ENCODE measurements around the gene MAPK10. TPM values are rescaled to one million over a fixed set of nuclear protein-coding genes. Genes with fewer than 3 reads are reported as not detected.

Gene MAPK10
- total RNA-seq, 1 donor from 2014 or later, result 30.7 TPM

DNA sequence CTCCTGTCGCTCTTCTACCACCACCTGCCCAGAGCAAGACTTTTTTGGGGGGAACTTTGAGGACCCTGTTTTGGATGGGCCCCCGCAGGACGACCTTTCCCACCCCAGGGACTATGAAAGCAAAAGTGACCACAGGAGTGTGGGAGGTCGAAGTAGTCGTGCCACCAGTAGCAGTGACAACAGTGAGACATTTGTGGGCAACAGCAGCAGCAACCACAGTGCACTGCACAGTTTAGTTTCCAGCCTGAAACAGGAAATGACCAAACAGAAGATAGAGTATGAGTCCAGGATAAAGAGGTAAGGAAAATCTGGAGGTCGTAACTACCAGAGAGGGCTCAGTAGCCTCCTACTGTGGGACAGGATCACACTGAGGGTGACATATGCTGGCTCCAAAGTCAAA, 364.5 kb downstream of the MAPK10 start:
- no peak for ATAC-seq
- intact Hi-C loops (cut with DNase I), result no loop called here
- no peak for DNase-seq
- Histone ChIP-seq H3K27me3 (ENCODE audit: low read depth) (no peaks in the 10 kb centered on the region), H3K4me3 (no peak overlapping the region), H3K9me3 (no peaks in the 10 kb centered on the region), H3K27ac (no peak overlapping the region), H3K36me3 (peaks cover 14% of the 10 kb centered on the region), H3K4me1 (no peaks in the 10 kb centered on the region)
- TF ChIP-seq, protein P1, sequence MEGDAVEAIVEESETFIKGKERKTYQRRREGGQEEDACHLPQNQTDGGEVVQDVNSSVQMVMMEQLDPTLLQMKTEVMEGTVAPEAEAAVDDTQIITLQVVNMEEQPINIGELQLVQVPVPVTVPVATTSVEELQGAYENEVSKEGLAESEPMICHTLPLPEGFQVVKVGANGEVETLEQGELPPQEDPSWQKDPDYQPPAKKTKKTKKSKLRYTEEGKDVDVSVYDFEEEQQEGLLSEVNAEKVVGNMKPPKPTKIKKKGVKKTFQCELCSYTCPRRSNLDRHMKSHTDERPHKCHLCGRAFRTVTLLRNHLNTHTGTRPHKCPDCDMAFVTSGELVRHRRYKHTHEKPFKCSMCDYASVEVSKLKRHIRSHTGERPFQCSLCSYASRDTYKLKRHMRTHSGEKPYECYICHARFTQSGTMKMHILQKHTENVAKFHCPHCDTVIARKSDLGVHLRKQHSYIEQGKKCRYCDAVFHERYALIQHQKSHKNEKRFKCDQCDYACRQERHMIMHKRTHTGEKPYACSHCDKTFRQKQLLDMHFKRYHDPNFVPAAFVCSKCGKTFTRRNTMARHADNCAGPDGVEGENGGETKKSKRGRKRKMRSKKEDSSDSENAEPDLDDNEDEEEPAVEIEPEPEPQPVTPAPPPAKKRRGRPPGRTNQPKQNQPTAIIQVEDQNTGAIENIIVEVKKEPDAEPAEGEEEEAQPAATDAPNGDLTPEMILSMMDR (IDR thresholded peaks at IDR 0.05), result no peak

DNA sequence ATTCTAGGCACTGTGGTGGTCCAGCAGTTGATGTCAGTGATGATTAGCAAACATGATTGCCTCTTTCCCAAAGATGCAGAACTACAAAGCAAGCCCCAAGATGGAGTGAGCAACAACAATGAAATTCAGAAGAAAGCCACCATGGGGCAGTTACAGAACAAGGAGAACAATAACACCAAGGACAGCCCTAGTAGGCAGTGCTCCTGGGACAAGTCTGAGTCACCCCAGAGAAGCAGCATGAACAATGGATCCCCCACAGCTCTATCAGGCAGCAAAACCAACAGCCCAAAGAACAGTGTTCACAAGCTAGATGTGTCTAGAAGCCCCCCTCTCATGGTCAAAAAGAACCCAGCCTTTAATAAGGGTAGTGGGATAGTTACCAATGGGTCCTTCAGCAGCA, 365.3 kb downstream of the MAPK10 start:
- Histone ChIP-seq H3K4me3 (no peak overlapping the region), H3K9me3 (no peaks in the 10 kb centered on the region), H3K36me3 (peaks cover 14% of the 10 kb centered on the region), H3K27ac (no peak overlapping the region), H3K4me1 (no peaks in the 10 kb centered on the region), H3K27me3 (ENCODE audit: low read depth) (no peaks in the 10 kb centered on the region)
- TF ChIP-seq, protein P1 (IDR thresholded peaks at IDR 0.05), result no peak
- no peak for ATAC-seq
- intact Hi-C loops (cut with DNase I), result no loop called here
- no peak for DNase-seq

GRCh38 chr4:85993641-85994040, 366.2 kb downstream of the MAPK10 start:
- ATAC-seq (no peak), DNase-seq (no peak)
- Histone ChIP-seq H3K27me3 (ENCODE audit: low read depth) (no peaks in the 10 kb centered on the region), H3K36me3 (peaks cover 14% of the 10 kb centered on the region), H3K9me3 (no peaks in the 10 kb centered on the region), H3K4me1 (no peaks in the 10 kb centered on the region), H3K27ac (no peak overlapping the region), H3K4me3 (no peak overlapping the region)
- TF ChIP-seq, protein P1 (IDR thresholded peaks at IDR 0.05), result no peak
- intact Hi-C loops (cut with DNase I), result no loop called here

DNA sequence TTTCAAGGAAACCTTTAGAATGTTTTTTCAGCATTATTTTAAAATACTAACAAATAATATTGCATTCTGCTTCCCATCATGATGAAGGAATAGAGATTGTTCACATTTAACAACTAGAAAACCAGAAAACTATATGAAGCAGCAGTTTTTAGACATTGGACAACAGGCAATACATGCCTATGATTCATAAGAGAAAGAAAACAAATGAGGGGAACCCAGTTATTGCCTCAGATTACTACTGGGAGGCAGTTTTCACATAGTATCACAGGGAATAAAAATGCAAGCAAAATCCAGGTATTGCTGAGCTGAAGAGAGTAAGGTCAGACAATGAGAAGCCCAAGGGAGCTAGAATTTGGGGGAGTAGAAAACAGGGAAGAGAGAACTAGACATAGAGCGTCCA, 373.6 kb downstream of the MAPK10 start:
- DNase-seq (no peak), ATAC-seq (no peak)
- TF ChIP-seq, protein P1 (IDR thresholded peaks at IDR 0.05), result no peak
- Histone ChIP-seq H3K27ac (no peak overlapping the region), H3K4me1 (no peaks in the 10 kb centered on the region), H3K9me3 (no peaks in the 10 kb centered on the region), H3K36me3 (no peaks in the 10 kb centered on the region), H3K4me3 (no peak overlapping the region), H3K27me3 (ENCODE audit: low read depth) (no peaks in the 10 kb centered on the region)
- intact Hi-C loops (cut with DNase I), result no loop called here

- intact Hi-C loops (cut with DNase I), result no loop called here
- TF ChIP-seq, protein P1 (IDR thresholded peaks at IDR 0.05), result no peak
- Histone ChIP-seq H3K9me3 (no peaks in the 10 kb centered on the region), H3K27ac (no peak overlapping the region), H3K27me3 (ENCODE audit: low read depth) (no peaks in the 10 kb centered on the region), H3K4me3 (no peak overlapping the region), H3K36me3 (peaks cover 11% of the 10 kb centered on the region), H3K4me1 (no peaks in the 10 kb centered on the region)
- no peak for ATAC-seq
- DNase-seq, result no peak
These were observed 380.6 kb downstream of the MAPK10 start for GRCh38 chr4:85979276-85979675.

DNA sequence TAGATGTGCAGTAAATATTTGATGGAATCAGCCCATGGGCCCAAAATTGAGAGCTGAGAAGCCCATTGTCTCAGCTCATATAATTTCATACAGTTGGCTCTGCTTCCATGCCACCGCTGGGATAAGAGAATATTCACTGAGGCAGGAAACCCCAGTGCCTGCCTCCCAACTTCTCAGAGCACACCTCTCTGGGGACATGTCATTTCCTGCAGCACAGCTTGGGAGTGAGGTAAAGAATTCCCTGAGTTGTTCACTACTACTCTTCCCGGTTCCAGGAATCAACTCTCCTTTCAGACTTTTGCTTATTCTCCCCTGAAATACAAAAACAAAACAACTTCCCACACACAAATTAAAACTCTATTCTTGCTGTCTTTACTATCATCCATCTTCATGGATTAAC, 389.3 kb downstream of the MAPK10 start:
- TF ChIP-seq, protein P1 (IDR thresholded peaks at IDR 0.05), result no peak
- no peaks in the 10 kb centered on the region for H3K9me3 ChIP-seq
- no peak overlapping the region for H3K4me3 ChIP-seq
- ATAC-seq (no peak), DNase-seq (no peak)
- H3K27ac ChIP-seq, result no peak overlapping the region
- H3K27me3 ChIP-seq (ENCODE audit: low read depth), result no peaks in the 10 kb centered on the region
- intact Hi-C loops (cut with DNase I), result no loop called here
- no peaks in the 10 kb centered on the region for H3K36me3 ChIP-seq
- H3K4me1 ChIP-seq, result peaks cover 6% of the 10 kb centered on the region
